Neural cell (in vitro differentiated cells): Measurements from ENCODE around the gene GALNT14. TPM values are rescaled to one million over a fixed set of nuclear protein-coding genes. Genes with fewer than 3 reads are reported as not detected.

ENCODE experiments used
- H2AFZ ChIP-seq: fragments of 200-600, 300-800 bp; sonication (generic), shearing (Covaris generic); 2 replicates; pipeline ENCODE4 v1.6.0; 2014; ENCODE audit warnings: low read depth, mild to moderate bottlenecking, antibody characterized with exemption, low read length, moderate library complexity
- H3F3A ChIP-seq: fragments of 200-600 bp; shearing (Covaris generic); 2 replicates; pipeline ENCODE4 v1.6.1; 2016; ENCODE audit warnings: mild to moderate bottlenecking, moderate library complexity, mixed read lengths, antibody characterized with exemption, low read length; ENCODE audit not compliant: insufficient read depth, poor library complexity, severe bottlenecking
- H3K27ac ChIP-seq: fragments of 200-600, 300-800 bp; sonication (generic), shearing (Covaris generic); 2 replicates; pipeline ENCODE4 v1.5.1; 2014; ENCODE audit warnings: mild to moderate bottlenecking, low read length, moderate library complexity
- H3K27me3 ChIP-seq: fragments of 300-800, 200-600 bp; sonication (generic), shearing (Covaris generic); 2 replicates; pipeline ENCODE4 v1.6.0; 2014; ENCODE audit warnings: mild to moderate bottlenecking, low read depth, low read length, moderate library complexity; ENCODE audit not compliant: insufficient read depth
- H3K36me3 ChIP-seq: fragments of 300-800, 200-600 bp; sonication (generic), shearing (Covaris generic); 2 replicates; pipeline ENCODE4 v1.5.1; 2014; ENCODE audit warnings: mild to moderate bottlenecking, antibody characterized with exemption, low read length, moderate library complexity; ENCODE audit not compliant: insufficient read depth
- H3K4me2 ChIP-seq: fragments of 300-800, 200-600 bp; sonication (generic), shearing (Covaris generic); 2 replicates; pipeline ENCODE4 v1.6.0; 2014; ENCODE audit warnings: mild to moderate bottlenecking, low read length
- H3K4me3 ChIP-seq: fragments of 300-800, 200-600 bp; sonication (generic), shearing (Covaris generic); 2 replicates; pipeline ENCODE4 v1.5.1; 2014; ENCODE audit warnings: mild to moderate bottlenecking, low read length, moderate library complexity
- H3K79me2 ChIP-seq: fragments of 200-600 bp; shearing (Covaris generic); replicated peaks from 2 replicates; pipeline ENCODE4 v1.6.0; 2014; ENCODE audit warnings: mild to moderate bottlenecking, low read length, moderate library complexity; ENCODE audit not compliant: insufficient read depth
- H3K9ac ChIP-seq: fragments of 300-800, 200-600 bp; sonication (generic), shearing (Covaris generic); 2 replicates; pipeline ENCODE4 v1.6.1; 2016; ENCODE audit warnings: mild to moderate bottlenecking, low read length, mixed read lengths
- H3K9me2 ChIP-seq: fragments of 200-600 bp; shearing (Covaris generic); 2 replicates; pipeline ENCODE4 v1.6.1; 2016; ENCODE audit warnings: mild to moderate bottlenecking, low read length, mixed read lengths; ENCODE audit not compliant: insufficient read depth
- H3K9me3 ChIP-seq: fragments of 200-600, 300-800 bp; sonication (generic), shearing (Covaris generic); 2 replicates; pipeline ENCODE4 v1.6.1; 2016; ENCODE audit warnings: mild to moderate bottlenecking, mixed run types, low read length, moderate library complexity, mixed read lengths
- H4K20me1 ChIP-seq: fragments of 200-600 bp; shearing (Covaris generic); 2 replicates; pipeline ENCODE4 v1.6.1; 2016; ENCODE audit warnings: mild to moderate bottlenecking, mixed run types; ENCODE audit not compliant: insufficient read depth
- CTCF ChIP-seq: fragments of 450-650 bp; IDR thresholded peaks from 2 replicates; pipeline ENCODE4 v1.5.1; 2014; ENCODE audit warnings: antibody characterized with exemption, mild to moderate bottlenecking, moderate library complexity; ENCODE audit not compliant: poor library complexity, severe bottlenecking
- EP300 ChIP-seq: fragments of 450-650 bp; conservative IDR thresholded peaks from 2 replicates; pipeline ENCODE4 v1.6.1; 2014; ENCODE audit warnings: antibody characterized with exemption, mild to moderate bottlenecking, moderate library complexity; ENCODE audit not compliant: poor library complexity, severe bottlenecking
- EZH2 ChIP-seq: fragments of 200-600, 300-800 bp; shearing (Covaris generic), sonication (generic); IDR thresholded peaks from 2 replicates; pipeline ENCODE4 v1.6.1; 2014; ENCODE audit warnings: antibody characterized with exemption, low read length, borderline replicate concordance, mild to moderate bottlenecking; ENCODE audit not compliant: insufficient read depth, poor library complexity, severe bottlenecking
- MXI1 ChIP-seq: fragments of 450-650 bp; conservative IDR thresholded peaks from 2 replicates; pipeline ENCODE4 v1.6.1; 2014; ENCODE audit warnings: antibody characterized with exemption, mild to moderate bottlenecking; ENCODE audit not compliant: poor library complexity, severe bottlenecking
- POLR2AphosphoS5 ChIP-seq: IDR thresholded peaks from 2 replicates; pipeline ENCODE4 v1.6.1; 2012
- RAD21 ChIP-seq: fragments of 450-650 bp; conservative IDR thresholded peaks from 2 replicates; pipeline ENCODE4 v1.6.1; 2014; ENCODE audit warnings: antibody characterized with exemption, mild to moderate bottlenecking, moderate library complexity
- SMC3 ChIP-seq: fragments of 450-650 bp; conservative IDR thresholded peaks from 2 replicates; pipeline ENCODE4 v1.6.1; 2014; ENCODE audit warnings: antibody characterized with exemption, mild to moderate bottlenecking, moderate library complexity; ENCODE audit not compliant: poor library complexity
- TAF1 ChIP-seq: IDR thresholded peaks from 2 replicates; pipeline ENCODE4 v1.6.1; 2012; ENCODE audit warnings: low read depth
- polyA plus RNA-seq: library from polyadenylated mRNA; depleted of rRNA; stranded (reverse); fragments of >200 nt; gene quantifications from 2 replicates; pipeline ENCODE4 v1.2.3, GENCODE V29; 2014
- TF ChIP-seq, protein P1 (sequence below): IDR thresholded peaks from 2 replicates; pipeline ENCODE4 v1.6.1; 2012; ENCODE audit warnings: borderline replicate concordance

GALNT14 gene
- polyA plus RNA-seq, 1 donor from 2014 or later: 15.9 TPM

DNA sequence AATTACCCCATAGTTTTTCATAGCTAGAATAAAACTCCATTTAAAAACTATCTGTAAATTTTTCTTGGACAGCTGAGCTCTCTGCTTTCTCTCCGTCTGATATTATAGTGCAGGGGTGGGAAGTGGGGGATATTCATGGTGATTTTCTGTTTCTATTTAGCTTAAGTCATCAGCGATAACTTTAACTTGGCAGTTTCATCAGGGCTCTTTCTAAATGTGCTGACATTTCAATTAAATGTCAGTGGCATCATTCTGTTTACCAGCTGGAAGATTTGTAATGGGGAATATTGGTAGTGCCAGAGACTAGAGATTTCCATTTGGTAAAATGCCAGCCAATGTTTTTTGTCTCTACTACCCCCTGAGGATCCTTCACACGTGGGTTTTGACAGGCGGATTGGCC lies 277.5 kb downstream of the GALNT14 start:
- no peak overlapping the region for H3K27ac ChIP-seq
- H3K79me2 ChIP-seq: no peaks in the 10 kb centered on the region
- no peaks in the 10 kb centered on the region for H4K20me1 ChIP-seq
- no peaks in the 10 kb centered on the region for H3K9me2 ChIP-seq
- no peak overlapping the region for H2AFZ ChIP-seq
- TF ChIP-seq EZH2 (no peak), RAD21 (no peak), TAF1 (no peak), MXI1 (no peak), EP300 (no peak), CTCF (no peak), SMC3 (no peak), POLR2AphosphoS5 (no peak)
- TF ChIP-seq, protein P1, sequence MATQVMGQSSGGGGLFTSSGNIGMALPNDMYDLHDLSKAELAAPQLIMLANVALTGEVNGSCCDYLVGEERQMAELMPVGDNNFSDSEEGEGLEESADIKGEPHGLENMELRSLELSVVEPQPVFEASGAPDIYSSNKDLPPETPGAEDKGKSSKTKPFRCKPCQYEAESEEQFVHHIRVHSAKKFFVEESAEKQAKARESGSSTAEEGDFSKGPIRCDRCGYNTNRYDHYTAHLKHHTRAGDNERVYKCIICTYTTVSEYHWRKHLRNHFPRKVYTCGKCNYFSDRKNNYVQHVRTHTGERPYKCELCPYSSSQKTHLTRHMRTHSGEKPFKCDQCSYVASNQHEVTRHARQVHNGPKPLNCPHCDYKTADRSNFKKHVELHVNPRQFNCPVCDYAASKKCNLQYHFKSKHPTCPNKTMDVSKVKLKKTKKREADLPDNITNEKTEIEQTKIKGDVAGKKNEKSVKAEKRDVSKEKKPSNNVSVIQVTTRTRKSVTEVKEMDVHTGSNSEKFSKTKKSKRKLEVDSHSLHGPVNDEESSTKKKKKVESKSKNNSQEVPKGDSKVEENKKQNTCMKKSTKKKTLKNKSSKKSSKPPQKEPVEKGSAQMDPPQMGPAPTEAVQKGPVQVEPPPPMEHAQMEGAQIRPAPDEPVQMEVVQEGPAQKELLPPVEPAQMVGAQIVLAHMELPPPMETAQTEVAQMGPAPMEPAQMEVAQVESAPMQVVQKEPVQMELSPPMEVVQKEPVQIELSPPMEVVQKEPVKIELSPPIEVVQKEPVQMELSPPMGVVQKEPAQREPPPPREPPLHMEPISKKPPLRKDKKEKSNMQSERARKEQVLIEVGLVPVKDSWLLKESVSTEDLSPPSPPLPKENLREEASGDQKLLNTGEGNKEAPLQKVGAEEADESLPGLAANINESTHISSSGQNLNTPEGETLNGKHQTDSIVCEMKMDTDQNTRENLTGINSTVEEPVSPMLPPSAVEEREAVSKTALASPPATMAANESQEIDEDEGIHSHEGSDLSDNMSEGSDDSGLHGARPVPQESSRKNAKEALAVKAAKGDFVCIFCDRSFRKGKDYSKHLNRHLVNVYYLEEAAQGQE: no peak
- no peak overlapping the region for H3K4me2 ChIP-seq
- no peaks in the 10 kb centered on the region for H3F3A ChIP-seq
- H3K27me3 ChIP-seq: no peaks in the 10 kb centered on the region
- H3K9ac ChIP-seq: no peak overlapping the region
- H3K4me3 ChIP-seq: no peak overlapping the region
- H3K36me3 ChIP-seq: no peaks in the 10 kb centered on the region
- no peaks in the 10 kb centered on the region for H3K9me3 ChIP-seq

Other genes with a start within 250 kb of the GALNT14 start
- 2.1 and 3.0 TPM in 2 replicates for gene CAPN14, start 79.1 kb upstream of the GALNT14 start, polyA plus RNA-seq
- 3.5 and 6.9 TPM in 2 replicates for gene EHD3, start 95.7 kb upstream of the GALNT14 start, polyA plus RNA-seq